GM18519 (cell line): ENCODE data around the gene CGB7.

Experiments
- ATAC-seq: cut with Tn5 transposase; IDR thresholded peaks from one replicate; pipeline ENCODE4 v1.9.1; 2021; ENCODE audit warnings: mild to moderate bottlenecking, moderate library complexity; ENCODE audit not compliant: unreplicated experiment, low FRiP score

Gene CGB7

DNA sequence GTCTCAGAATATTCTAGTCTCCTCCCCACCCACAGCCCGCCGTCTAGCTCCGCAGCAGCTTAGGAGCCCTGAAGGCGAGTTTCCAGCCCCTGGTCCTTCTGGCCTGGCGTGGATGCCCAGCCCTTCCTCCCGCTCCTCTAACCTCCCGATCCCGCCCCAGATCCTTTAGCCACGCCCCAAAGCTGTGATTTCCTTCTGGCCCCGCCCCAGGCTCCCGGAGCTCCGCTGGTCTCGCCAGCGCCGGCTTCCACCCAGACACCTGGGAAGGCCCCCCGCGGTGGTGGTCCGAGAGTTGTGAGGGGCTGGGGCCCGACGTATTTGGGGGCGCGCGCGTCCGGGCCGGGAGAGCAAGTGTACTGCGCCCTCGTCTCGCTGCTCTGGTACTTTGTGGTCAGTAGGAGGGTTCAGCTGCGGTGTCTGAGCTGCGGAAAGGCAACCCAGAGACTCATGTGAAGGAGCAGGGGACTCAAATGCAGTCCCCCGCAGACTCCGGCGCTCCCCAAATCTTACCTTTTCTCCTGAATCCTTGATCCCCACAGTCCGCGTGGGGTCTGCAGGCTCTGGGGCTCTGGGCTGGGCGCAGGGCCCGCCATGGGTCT, at the start of gene CGB7:
Gene CGB7 (minus strand): TSS at position 114 of the 599 bp plus-strand sequence. CDS start 2,374 bp downstream, outside the sequence.
- no peak for ATAC-seq

DNA sequence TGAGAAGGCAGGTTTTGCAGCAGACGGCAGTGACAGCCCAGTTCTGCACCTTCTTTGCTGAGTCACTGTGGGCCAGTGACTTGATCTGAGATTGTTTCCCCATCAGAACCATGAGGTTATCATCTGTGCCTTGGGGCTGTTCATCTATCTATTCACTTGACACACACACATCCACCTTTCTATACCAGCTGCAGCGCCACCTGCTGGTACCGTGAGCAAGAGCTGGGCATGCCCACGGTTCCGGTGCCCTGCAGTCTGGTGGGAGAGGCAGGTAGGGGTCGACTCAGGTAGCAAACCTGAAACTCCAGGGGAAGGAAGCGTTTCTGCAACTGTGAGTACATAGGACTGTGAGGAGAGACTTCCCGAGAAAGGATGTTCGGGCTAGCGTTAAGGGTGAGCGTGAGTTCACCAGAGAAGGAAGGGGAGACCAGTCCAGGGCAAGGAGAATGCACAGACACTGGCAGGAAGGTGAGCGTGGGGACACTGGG, 49.1 kb upstream of the CGB7 start:
- ATAC-seq, result no peak

DNA sequence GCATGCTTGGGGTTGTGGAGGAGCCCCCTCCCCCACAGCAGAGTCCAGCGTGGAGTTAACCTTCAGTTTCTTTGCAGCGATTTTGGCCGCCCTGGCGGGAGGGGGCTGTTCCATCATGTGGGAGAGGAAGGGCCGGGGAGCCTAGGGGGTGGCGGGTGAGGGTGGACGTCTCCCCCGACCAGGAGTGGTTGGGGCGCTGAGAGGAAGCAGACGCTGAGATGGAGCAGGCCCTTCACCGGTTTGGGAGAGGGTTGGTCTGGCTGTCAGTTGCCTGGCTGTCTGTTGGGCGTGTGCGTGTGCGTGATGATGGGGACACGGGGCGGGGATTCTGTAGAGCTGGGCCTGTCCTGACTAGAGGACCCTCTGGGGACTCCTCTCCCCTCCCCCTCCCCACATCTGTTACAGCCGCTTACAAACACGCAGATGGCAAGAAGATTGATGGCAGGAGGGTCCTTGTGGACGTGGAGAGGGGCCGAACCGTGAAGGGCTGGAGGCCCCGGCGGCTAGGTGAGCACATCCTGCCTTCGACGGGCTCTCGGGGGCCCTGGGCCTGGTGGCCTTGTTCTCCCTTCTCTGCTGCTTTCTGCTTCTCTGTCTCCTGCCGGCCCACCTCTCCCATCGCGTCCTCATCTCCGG, 46.8 kb upstream of the CGB7 start:
- no peak for ATAC-seq

DNA sequence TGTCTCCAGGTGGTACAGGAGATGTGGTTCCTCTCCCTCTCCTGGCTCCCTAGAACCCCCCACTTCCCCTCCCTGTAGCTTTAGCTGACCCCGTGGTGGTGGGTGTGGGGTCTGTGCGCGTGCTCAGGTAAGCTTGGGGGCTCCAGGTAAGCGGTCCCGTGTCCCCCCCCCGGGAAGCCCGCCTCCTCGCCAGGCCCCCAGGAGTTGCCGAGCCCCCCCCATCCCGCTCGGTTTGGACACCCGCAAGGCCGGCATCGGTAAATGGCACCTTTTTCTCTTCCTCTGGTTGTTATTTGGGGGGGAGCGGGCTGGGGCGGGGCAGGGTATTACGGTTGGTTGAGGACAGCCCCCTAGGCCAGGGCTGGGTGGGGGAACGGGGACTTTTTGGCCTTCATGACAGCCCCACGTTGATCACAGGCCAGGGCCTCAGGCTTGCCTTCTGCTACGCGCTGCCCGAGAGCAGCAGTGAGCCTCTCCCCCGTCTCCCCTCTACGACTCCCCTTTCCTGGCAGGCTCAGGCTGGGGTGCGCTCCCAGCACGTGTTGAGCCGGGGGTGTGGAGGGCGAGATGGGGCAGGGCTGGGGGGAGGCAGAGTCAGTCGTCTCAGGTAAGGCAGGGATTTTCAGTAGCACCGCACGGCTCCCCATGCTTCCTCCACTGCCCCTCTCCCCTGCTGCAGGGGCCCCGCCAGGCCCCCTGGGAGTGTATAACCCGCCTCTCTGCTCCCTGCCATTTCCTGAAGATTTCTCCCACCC, 46.0 kb upstream of the CGB7 start:
- no peak for ATAC-seq

DNA sequence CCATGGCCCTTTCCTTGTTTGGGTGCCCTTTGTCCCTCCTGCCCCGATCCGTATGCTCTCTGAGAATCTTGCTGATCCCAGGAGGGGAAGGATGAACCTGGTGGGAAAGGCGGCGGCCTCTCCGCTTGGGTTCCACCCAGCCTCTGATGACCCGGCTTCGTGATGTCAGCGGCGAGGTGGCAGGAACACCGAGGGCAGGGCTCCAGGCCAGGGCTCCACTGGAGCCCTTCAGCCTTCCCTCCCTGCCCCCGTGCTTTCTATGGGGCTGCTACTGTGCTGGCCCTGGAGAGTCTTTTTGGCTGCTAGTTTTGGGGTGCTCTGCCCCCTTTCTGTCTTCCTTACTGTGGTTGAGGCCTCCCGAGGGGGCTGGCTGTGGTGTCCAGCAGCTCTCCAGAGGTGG, 44.8 kb upstream of the CGB7 start:
- ATAC-seq, result no peak

DNA sequence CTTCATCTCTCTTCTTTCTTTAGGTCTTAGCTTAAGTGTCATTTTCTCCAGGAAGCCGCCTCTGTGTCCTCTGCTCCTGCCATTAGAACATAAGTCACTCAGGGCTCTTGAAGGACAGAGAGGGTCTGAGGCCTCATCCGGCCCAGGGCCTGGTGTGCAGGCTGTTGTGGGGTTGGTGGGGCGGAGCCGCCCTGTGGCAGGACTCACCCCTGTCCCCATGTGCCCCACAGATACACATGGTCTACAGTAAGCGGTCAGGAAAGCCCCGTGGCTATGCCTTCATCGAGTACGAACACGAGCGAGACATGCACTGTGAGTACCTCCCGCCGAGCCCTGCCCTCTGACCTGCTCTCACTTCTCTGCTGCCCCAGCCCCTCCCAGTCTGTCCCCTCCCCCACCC, 43.6 kb upstream of the CGB7 start:
- ATAC-seq, result no peak

DNA sequence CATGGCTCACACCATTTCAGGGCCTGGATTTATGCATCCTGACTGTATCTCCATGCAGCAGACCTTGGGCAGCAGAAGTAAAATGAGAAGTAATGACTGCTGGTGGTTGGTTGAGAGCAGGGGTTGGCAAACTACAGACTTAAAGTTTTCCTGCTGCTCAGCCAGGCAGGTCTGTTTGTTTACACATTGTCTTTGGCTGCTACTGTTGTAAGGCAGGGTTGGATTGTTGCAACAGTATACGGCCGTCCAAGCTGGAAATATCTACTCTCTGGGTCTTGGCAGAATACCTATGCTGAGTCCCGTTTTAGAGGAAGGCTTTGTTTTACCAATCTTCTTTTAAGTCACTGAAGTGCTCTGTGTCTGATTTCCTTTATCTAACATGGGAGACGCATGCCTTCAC, 41.2 kb upstream of the CGB7 start:
- ATAC-seq, result no peak

DNA sequence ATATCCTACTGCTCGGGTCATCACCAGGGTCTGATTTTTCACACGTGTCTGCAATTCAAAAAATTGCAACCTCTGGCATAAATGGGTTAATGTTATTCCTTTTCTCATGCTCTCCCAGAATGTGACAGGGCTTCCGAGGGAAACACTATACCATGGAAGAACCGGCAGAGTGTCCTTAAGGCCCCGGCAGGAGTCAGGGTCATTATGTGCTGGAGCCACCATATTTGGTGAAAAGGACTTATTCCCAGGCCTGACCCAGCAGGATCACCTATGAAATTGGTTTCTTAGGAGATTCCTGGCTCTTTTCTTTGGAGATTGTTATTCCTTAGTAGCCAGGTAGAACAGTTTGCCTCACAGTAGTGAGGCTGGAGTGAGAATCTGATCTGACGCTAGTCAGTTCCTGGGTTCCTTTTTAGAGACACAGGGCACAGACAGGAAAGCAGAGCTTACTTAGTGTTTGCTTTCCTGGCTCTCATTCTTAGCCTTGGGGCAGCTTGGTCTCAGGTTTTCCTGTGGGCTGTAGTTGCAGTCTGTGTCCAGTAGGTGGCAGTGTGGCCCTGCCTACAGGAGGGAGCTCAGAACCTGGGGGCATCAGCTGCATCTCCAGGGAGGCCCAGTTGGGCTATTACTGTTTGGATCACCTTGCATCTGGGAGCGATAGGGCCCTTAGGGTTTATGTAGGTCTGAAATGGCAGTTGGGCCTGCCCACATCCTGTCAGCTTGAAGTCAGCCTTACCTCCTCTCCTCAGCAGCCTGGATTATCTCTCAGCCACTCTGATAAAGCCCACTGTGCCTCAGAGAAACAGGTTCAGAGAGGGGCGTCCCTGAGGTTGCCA, 40.1 kb upstream of the CGB7 start:
- ATAC-seq, result no peak

DNA sequence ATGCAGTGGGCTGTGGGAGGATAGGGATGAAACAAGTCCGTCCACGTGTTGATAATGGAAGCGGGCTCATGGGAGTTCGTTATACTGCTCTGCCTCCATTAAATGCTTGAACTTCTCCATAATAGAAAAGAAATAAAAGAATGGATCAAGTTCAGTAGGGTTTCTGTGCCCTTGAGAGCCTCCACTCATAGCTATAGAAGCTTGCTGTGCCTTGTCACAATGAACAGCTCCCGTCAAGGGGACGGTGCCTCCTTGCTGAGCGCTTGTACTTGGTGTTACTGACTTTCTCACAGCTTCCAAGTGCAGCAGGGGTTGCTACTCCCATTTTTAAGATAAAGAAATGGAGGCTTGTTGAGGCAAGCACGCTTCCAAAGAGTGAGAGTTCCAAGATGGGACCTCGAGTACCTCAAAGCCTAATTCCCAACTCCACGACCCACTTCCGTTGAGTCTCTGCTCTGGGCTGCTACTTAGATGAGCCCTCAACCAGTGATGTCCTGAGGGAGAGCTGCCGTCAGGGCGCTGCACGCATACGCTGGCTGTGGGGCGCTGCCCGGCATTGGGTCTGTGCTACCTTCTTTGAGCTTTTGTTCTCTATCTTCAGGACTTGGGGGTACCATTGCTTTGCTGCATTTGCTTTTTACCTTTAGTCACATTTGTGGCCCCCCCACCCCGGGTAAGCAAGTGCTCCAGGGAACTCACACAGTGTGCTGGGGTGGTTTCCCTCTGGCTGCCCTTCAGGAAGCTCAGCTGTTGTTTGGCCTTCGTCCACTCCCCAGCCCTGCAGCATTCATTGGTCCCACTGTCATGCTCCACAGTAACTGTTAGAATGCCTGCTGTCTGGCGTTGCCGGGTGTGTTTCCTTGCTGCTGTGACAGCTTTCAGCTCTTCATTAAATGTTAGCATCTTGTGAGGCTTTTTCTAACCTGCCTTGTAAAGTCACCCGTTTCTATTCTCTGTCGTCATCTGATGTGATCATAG, 37.2 kb upstream of the CGB7 start:
- ATAC-seq, result no peak

DNA sequence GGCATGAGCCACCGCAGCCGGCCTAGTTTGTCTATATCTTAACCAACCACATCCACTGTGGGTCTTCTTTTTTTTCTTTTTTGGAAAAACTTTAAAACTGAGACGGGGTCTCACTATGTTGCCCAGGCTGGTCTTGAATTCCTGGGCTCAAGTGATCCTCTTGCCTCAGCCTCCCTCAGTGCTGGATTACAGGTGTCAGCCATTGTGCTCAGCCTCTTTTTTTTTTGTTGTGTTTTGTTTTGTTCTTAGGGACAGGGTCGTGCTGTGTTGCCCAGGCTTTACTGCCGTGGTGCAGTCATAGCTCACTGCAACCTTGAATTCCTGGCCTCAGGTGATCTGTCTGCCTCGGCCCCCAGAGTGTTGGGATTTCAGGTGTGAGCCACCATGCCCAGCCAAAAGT, 35.1 kb upstream of the CGB7 start:
- ATAC-seq, result no peak

DNA sequence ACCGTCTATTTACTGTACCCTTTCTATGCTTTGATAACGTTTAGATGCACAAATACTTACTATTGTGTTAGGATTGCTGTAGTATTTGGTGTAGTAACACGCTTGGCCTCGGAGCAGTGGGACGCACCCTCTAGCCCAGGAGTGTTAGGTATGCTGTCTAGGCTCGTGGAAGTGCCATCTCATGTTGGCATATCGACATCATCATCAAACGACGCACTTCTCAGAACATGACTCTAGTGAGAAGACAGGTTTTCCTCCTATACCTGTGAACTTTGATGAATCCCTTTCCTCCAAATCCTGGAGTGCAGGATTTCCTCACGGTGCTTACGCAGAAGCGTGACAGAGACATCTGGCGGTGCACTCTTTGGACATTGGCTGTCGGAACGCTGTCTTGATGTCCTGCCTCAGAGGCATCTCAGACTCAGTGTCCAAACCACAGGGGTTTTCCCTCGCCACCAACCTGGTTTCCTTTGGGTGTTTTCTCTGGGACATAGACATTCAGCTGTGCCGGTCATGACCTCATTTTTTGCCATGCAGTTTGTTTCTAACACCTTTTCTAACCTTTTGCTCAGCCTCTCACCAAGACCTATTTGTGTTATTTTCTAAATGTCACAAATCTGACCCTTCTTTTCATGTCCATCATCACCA, 34.0 kb upstream of the CGB7 start:
- no peak for ATAC-seq

DNA sequence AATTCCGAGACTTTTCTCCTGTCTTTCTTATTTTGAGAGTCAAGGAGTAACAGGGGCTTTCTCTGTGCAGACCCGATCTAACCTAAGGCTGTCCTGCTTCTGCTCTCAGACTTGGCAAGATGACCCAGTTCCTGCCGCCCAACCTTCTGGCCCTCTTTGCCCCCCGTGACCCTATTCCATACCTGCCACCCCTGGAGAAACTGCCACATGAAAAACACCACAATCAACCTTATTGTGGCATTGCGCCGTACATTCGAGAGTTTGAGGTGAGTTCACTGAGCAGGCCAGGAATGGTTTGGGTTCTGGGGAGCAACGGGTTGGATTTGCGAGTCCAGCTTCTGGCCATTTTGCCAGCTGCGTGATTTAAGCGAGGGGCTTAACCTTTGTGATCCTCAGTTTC, 28.7 kb upstream of the CGB7 start:
- ATAC-seq, result no peak

DNA sequence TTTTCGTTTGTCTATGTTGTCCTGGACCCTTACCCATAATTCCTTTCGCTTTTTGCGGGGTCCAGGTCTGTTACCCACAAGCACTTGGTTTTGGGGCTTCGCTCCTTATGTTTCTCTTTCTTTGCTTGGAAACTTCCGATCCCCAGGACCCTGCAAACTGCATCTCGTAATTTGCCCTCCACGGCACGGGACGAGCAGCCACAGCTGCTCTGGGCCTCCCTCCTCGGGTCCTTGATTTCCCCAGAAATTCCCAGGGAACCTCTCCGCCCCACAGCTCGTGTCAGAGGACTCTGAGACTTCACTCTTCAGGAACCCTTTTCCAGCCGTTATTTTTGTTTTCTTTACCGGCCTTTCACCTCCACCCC, 28.3 kb upstream of the CGB7 start:
- no peak for ATAC-seq

DNA sequence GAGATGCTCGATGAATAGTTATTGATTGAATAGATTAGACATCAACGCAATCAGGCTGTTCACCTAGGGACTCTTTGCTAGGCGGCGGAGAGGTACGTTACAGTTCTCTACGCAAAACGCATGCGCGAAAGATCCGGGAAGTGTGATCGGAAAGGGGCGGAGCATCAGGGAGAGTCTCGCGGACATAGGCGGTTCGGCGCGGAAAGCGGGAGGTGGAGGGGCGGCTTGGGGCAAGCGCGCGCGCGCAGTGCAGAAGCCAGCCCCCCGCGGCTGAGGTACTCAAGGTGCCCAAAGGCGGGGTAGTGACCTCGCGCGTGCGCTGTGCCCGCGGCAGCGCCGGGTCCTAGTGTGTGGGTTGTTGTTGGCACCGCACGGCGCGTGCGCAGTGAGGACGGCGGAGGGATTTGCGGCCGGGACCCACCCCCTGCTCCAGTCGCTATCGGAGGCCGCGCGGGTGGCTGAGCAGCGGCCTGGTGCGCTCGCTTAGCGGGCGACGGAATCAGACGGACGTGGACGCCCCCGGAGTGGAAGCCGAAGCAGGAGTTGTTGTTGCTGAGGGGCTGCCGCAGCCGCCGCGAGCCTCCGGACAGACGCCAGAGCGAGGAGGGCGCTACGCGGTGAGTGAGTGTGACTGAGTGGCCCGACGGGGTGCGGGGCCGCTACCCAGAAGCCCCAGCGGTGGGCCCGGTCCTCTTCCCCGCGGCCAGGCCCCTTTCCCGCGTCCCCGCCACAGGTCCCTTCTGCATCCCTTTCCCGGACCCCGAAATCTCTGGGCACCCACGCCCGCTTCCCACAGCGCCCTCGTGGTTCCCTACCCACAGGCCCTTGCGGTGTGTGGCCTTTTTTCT, 27.7 kb upstream of the CGB7 start, which contains the start of gene SNRNP70:
Gene SNRNP70 (plus strand): TSS at position 432 of the 848 bp plus-strand sequence. CDS start 964 bp downstream, outside the sequence.
- peak; percentile 79 for ATAC-seq

DNA sequence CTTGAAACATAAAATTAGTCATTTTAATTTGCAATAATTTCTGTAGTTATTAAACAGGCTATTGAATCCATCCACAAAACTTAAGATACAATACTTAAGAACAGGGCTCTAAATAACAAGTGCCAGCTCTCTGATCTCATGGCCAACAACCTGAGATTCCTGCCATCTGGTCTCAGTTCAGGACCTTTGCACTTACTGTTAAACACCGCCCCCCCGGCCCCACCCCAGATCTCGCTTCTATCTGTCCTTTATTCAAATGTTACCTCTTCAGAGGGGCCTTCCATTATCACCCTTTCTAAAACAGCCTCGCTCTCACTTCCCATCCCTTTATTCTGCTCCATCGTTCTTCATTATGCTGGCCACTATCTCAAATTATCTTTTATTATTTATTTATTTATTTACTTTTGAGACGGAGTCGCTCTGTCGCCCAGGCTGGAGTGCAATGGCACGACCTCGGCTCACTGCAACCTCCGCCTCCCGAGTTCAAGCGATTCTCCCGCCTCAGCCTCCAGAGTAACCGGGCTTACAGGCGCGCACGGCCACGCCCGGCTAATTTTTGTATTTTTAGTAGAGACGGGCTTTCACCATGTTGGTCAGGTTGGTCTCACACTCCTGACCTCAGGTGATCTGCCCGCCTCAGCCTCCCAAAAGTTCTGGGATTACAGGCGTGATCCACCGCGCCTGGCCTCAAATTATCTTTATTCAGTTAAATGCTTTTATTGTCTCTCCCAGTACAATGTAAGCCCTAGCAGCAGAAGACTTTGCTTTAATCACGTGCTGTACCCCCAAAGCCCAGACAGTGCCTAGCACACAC, 26.9 kb upstream of the CGB7 start:
- no peak for ATAC-seq

DNA sequence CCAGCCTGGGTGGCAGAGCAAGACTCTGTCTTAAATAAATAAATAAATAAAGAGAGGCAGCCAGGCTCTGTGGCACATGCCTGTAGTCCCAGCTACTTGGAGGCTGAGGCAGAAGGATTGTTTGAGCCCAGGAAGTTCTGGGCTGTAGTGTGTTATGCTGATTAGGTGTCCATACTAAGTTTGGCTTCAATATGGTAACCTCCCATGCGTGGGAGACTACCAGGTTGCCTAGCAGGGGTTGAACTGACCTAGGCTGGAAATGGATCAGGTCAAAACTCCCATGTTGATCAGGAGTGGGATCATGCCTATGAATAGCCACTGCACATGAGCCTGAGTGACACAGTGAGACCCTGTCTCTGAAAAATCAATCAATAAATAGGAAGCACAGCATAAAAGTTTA, 23.7 kb upstream of the CGB7 start:
- ATAC-seq, result no peak

DNA sequence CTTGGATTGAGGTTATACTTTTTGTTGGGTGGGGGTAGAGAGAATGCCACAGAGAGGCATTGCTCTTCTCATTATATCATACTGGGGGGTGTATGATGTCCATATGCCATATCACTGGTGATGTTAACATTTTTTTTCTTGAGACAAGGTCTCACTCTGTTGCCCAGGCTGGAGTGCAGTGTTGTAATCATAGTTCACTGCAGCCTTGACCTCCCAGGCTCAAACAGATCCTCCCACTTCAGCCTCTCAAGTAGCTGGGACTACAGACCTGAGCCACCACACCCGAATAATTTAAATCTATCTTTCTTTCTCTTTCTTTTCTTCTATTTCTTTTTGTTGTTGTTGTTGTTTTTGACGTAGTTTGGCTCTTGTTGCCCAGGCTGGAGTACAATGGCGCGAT, 22.8 kb upstream of the CGB7 start:
- ATAC-seq, result no peak
